Smooth muscle cell (in vitro differentiated cells): ENCODE data around the gene ZNF19. TPM values are rescaled to one million over a fixed set of nuclear protein-coding genes. Genes with fewer than 3 reads are reported as not detected.

ENCODE experiments used
- DNase-seq: peaks from one replicate; lab custom pipeline; 2025; ENCODE audit not compliant: unreplicated experiment; lab: John Stamatoyannopoulos, UW
- H2AFZ ChIP-seq: fragments of 200-600 bp; sonication (generic); 2 replicates; pipeline ENCODE4 v1.6.0; 2016; ENCODE audit warnings: antibody characterized with exemption, low read depth, mild to moderate bottlenecking
- H3F3A ChIP-seq: fragments of 200-600 bp; sonication (generic); 2 replicates; pipeline ENCODE4 v1.6.0; 2017; ENCODE audit warnings: antibody characterized with exemption, low read depth
- H3K27ac ChIP-seq: fragments of 200-600 bp; sonication (generic); 2 replicates; pipeline ENCODE4 v1.5.1; 2016; ENCODE audit warnings: low read depth, mild to moderate bottlenecking
- H3K27me3 ChIP-seq: fragments of 200-600 bp; sonication (generic); 2 replicates; pipeline ENCODE4 v1.6.1; 2016; ENCODE audit warnings: low read depth, mild to moderate bottlenecking
- H3K36me3 ChIP-seq: fragments of 200-600 bp; sonication (generic); 2 replicates; pipeline ENCODE4 v1.5.1; 2016; ENCODE audit warnings: low read depth
- H3K4me1 ChIP-seq: fragments of 200-600 bp; sonication (generic); 2 replicates; pipeline ENCODE4 v1.5.1; 2016; ENCODE audit warnings: low read depth
- H3K4me2 ChIP-seq: fragments of 200-600 bp; sonication (generic); 2 replicates; pipeline ENCODE4 v1.6.0; 2016; ENCODE audit warnings: mild to moderate bottlenecking
- H3K4me3 ChIP-seq: fragments of 200-600 bp; sonication (generic); 2 replicates; pipeline ENCODE4 v1.5.1; 2016; ENCODE audit warnings: mild to moderate bottlenecking
- H3K79me2 ChIP-seq: fragments of 200-600 bp; sonication (generic); 2 replicates; pipeline ENCODE4 v1.6.0; 2016; ENCODE audit warnings: low read depth, mild to moderate bottlenecking
- H3K9ac ChIP-seq: fragments of 200-600 bp; sonication (generic); 2 replicates; pipeline ENCODE4 v1.6.0; 2016; ENCODE audit warnings: low read depth
- H3K9me3 ChIP-seq: fragments of 200-600 bp; sonication (generic); replicated peaks from 2 replicates; pipeline ENCODE4 v1.5.1; 2016; ENCODE audit warnings: low read depth
- H4K20me1 ChIP-seq: fragments of 200-600 bp; sonication (generic); 2 replicates; pipeline ENCODE4 v1.6.0; 2016; ENCODE audit warnings: low read depth
- CTCF ChIP-seq: fragments of 200-600 bp; sonication (generic); IDR thresholded peaks from 2 replicates; pipeline ENCODE4 v1.5.1; 2017; ENCODE audit warnings: borderline replicate concordance, mild to moderate bottlenecking, antibody characterized with exemption; ENCODE audit not compliant: insufficient read depth, poor library complexity, severe bottlenecking
- WGBS: methylation state at CpG from one replicate; pipeline ENCODE4 v1.1.7; 2016; ENCODE audit warnings: low lambda C conversion rate; 5-methylcytosine and 5-hydroxymethylcytosine counted together
- polyA plus RNA-seq: library from polyadenylated mRNA; unstranded; fragments of >200 nt; fragmentation: Nextera tagmentation; extraction: Ambion mirVana; gene quantifications from 2 replicates; pipeline ENCODE4 v1.2.1, GENCODE V29; 2016
- total RNA-seq: library from RNA; depleted of rRNA; stranded (reverse); fragments of >200 nt; gene quantifications from 2 replicates; pipeline ENCODE4 v1.2.3, GENCODE V29; 2014

The ZNF19 gene
- total and polyA plus RNA-seq, 2 experiments from 2014 or later: 0.37 to 4.6 TPM

GRCh38 chr16:71493213-71493612 is 4.1 kb upstream of the ZNF19 start:
- no peaks in the 10 kb centered on the region for H4K20me1 ChIP-seq
- H3K9ac ChIP-seq: no peak overlapping the region
- H3K79me2 ChIP-seq: no peaks in the 10 kb centered on the region
- H3K4me2 ChIP-seq: no peak overlapping the region
- H3F3A ChIP-seq: no peaks in the 10 kb centered on the region
- TF ChIP-seq CTCF: no peak
- no peak overlapping the region for H3K27ac ChIP-seq
- H2AFZ ChIP-seq: no peak overlapping the region
- DNase-seq: no peak
- H3K4me3 ChIP-seq: no peak overlapping the region
- no peaks in the 10 kb centered on the region for H3K36me3 ChIP-seq
- no peaks in the 10 kb centered on the region for H3K4me1 ChIP-seq
- no peaks in the 10 kb centered on the region for H3K9me3 ChIP-seq
- WGBS: 74% methylated on average over 3 of the region's 3 CpGs
- peaks cover 12% of the 10 kb centered on the region for H3K27me3 ChIP-seq

GRCh38 chr16:71492786-71493185 is 3.7 kb upstream of the ZNF19 start:
- H3K79me2 ChIP-seq: no peaks in the 10 kb centered on the region
- no peak for DNase-seq
- H2AFZ ChIP-seq: no peak overlapping the region
- H3K4me3 ChIP-seq: no peak overlapping the region
- H4K20me1 ChIP-seq: no peaks in the 10 kb centered on the region
- H3K9ac ChIP-seq: no peak overlapping the region
- H3K36me3 ChIP-seq: no peaks in the 10 kb centered on the region
- no peaks in the 10 kb centered on the region for H3F3A ChIP-seq
- 73% methylated on average over 2 of the region's 2 CpGs for WGBS
- no peaks in the 10 kb centered on the region for H3K9me3 ChIP-seq
- TF ChIP-seq CTCF: no peak
- H3K4me1 ChIP-seq: no peaks in the 10 kb centered on the region
- H3K27ac ChIP-seq: no peak overlapping the region
- H3K27me3 ChIP-seq: peaks cover 12% of the 10 kb centered on the region
- no peak overlapping the region for H3K4me2 ChIP-seq

GRCh38 chr16:71491054-71491453 is 1.9 kb upstream of the ZNF19 start:
- 70% methylated on average over 3 of the region's 3 CpGs for WGBS
- Histone ChIP-seq H2AFZ (no peak overlapping the region), H3K27me3 (peaks cover 12% of the 10 kb centered on the region), H3K27ac (no peak overlapping the region), H3K79me2 (no peaks in the 10 kb centered on the region), H3K4me3 (no peak overlapping the region), H4K20me1 (no peaks in the 10 kb centered on the region), H3K9me3 (no peaks in the 10 kb centered on the region), H3K4me1 (no peaks in the 10 kb centered on the region), H3K36me3 (no peaks in the 10 kb centered on the region), H3F3A (no peaks in the 10 kb centered on the region), H3K4me2 (no peak overlapping the region), H3K9ac (no peak overlapping the region)
- no peak for TF ChIP-seq CTCF
- DNase-seq: no peak

- H4K20me1 ChIP-seq: no peaks in the 10 kb centered on the region
Observed at GRCh38 chr16:71490361-71490760, 1.2 kb upstream of the ZNF19 start.

More at GRCh38 chr16:71490361-71490760, 1.2 kb upstream of the ZNF19 start:
- TF ChIP-seq CTCF: no peak
- H3K79me2 ChIP-seq: no peaks in the 10 kb centered on the region
- no peaks in the 10 kb centered on the region for H3K4me1 ChIP-seq
- DNase-seq: no peak
- no peak overlapping the region for H3K4me2 ChIP-seq
- peaks cover 12% of the 10 kb centered on the region for H3K27me3 ChIP-seq
- H3K27ac ChIP-seq: no peak overlapping the region
- H3K4me3 ChIP-seq: no peak overlapping the region
- H3K9me3 ChIP-seq: no peaks in the 10 kb centered on the region
- no peak overlapping the region for H3K9ac ChIP-seq
- no peaks in the 10 kb centered on the region for H3F3A ChIP-seq
- H3K36me3 ChIP-seq: no peaks in the 10 kb centered on the region
- H2AFZ ChIP-seq: no peak overlapping the region
